WERI-Rb-1 (cell line): ENCODE results near the gene MRO.
A peak's percentile ranks its signal among the peaks of the same experiment; 100 is the strongest.
"Not testable (repeated sequence)": the region's sequence is repeated elsewhere in the genome, so short reads cannot be mapped to it uniquely, and the experiment has no call there.

Experiments used
- DNase-seq: peaks from one replicate; pipeline ENCODE4 v3.0.0-alpha.2; 2020
- H3K27ac ChIP-seq: fragments of 250-450 bp; sonication (Bioruptor Pico); 2 replicates; pipeline ENCODE4 v1.5.1; 2020; ENCODE audit warnings: mild to moderate bottlenecking, moderate library complexity
- H3K27me3 ChIP-seq: fragments of 250-450 bp; sonication (Bioruptor Pico); 2 replicates; pipeline ENCODE4 v1.5.1; 2021; ENCODE audit warnings: mild to moderate bottlenecking, low read depth, moderate library complexity; ENCODE audit not compliant: insufficient read depth, severe bottlenecking
- H3K36me3 ChIP-seq: fragments of 250-450 bp; sonication (Bioruptor Pico); 2 replicates; pipeline ENCODE4 v1.5.1; 2020; ENCODE audit warnings: mild to moderate bottlenecking, moderate library complexity
- H3K4me3 ChIP-seq: 2 replicates; pipeline ENCODE4 v1.5.1; 2011; ENCODE audit warnings: low read depth, mild to moderate bottlenecking, control low read depth, low read length
- H3K9me3 ChIP-seq: fragments of 250-450 bp; sonication (Bioruptor Pico); 2 replicates; pipeline ENCODE4 v1.5.1; 2021; ENCODE audit warnings: mild to moderate bottlenecking, moderate library complexity; ENCODE audit not compliant: severe bottlenecking
- CTCF ChIP-seq: IDR thresholded peaks from 2 replicates; pipeline ENCODE4 v1.5.1; 2011; ENCODE audit warnings: low read depth, mild to moderate bottlenecking, control low read depth, inconsistent platforms, low read length

MRO gene

GRCh38 chr18:50859793-50860555, 40.2 kb upstream of the MRO start:
- no peak overlapping the region for H3K27ac ChIP-seq

GRCh38 chr18:50857694-50858093, 37.9 kb upstream of the MRO start:
- Histone ChIP-seq H3K27me3 (no peaks in the 10 kb centered on the region), H3K27ac (no peak overlapping the region), H3K9me3 (no peaks in the 10 kb centered on the region), H3K36me3 (no peaks in the 10 kb centered on the region), H3K4me3 (no peak overlapping the region)
- no peak for DNase-seq
- TF ChIP-seq CTCF: peak; percentile 28; the same call in 1 of the 2 replicates

More at GRCh38 chr18:50859793-50860555, 40.2 kb upstream of the MRO start:
- TF ChIP-seq CTCF: no peak
- no peak overlapping the region for H3K4me3 ChIP-seq
- H3K27me3 ChIP-seq: no peaks in the 10 kb centered on the region
- H3K9me3 ChIP-seq: no peaks in the 10 kb centered on the region
- no peaks in the 10 kb centered on the region for H3K36me3 ChIP-seq
- DNase-seq: no peak

GRCh38 chr18:50857166-50857565, 37.4 kb upstream of the MRO start:
- not testable (repeated sequence) for H3K9me3 ChIP-seq, DNase-seq, H3K27me3 ChIP-seq, H3K27ac ChIP-seq, H3K36me3 ChIP-seq, H3K4me3 ChIP-seq

GRCh38 chr18:50855976-50856757, 36.4 kb upstream of the MRO start:
- Histone ChIP-seq H3K36me3 (no peaks in the 10 kb centered on the region), H3K27me3 (no peaks in the 10 kb centered on the region), H3K9me3 (no peaks in the 10 kb centered on the region), H3K27ac (no peak overlapping the region), H3K4me3 (no peak overlapping the region)
- TF ChIP-seq CTCF: no peak
- DNase-seq: no peak

- TF ChIP-seq CTCF: no peak
- H3K9me3 ChIP-seq: no peaks in the 10 kb centered on the region
- no peaks in the 10 kb centered on the region for H3K36me3 ChIP-seq
- no peak overlapping the region for H3K4me3 ChIP-seq
- DNase-seq: no peak
- no peaks in the 10 kb centered on the region for H3K27me3 ChIP-seq
- H3K27ac ChIP-seq: no peak overlapping the region
Observed at GRCh38 chr18:50853863-50854271, 34.1 kb upstream of the MRO start.

- H3K4me3 ChIP-seq: no peak overlapping the region
- DNase-seq: no peak
- no peaks in the 10 kb centered on the region for H3K9me3 ChIP-seq
- no peaks in the 10 kb centered on the region for H3K36me3 ChIP-seq
- no peak for TF ChIP-seq CTCF
- no peak overlapping the region for H3K27ac ChIP-seq
- no peaks in the 10 kb centered on the region for H3K27me3 ChIP-seq
Observed at GRCh38 chr18:50850307-50851065, 30.7 kb upstream of the MRO start.
